Mononuclear cell (primary cell): ENCODE data around the gene CFAP77. TPM values are rescaled to one million over a fixed set of nuclear protein-coding genes. Genes with fewer than 3 reads are reported as not detected.

Experiments used
- H3K27me3 ChIP-seq: 2 replicates; pipeline ENCODE4 v1.6.0; 2011; ENCODE audit warnings: low read length, control low read depth; ENCODE audit not compliant: insufficient read depth
- H3K4me1 ChIP-seq: 2 replicates; pipeline ENCODE4 v1.5.1; 2011; ENCODE audit warnings: mild to moderate bottlenecking, low read length, control low read depth; ENCODE audit not compliant: insufficient read depth
- H3K4me3 ChIP-seq: 2 replicates; pipeline ENCODE4 v1.5.1; 2011; ENCODE audit warnings: mild to moderate bottlenecking, low read length, moderate library complexity
- H3K9me3 ChIP-seq: 2 replicates; pipeline ENCODE4 v1.5.1; 2011; ENCODE audit warnings: low read depth, mild to moderate bottlenecking, control low read depth, low read length
- total RNA-seq: library from RNA; depleted of rRNA; stranded (reverse); fragments of >200 nt; gene quantifications from one replicate; pipeline ENCODE4 v1.2.3, GENCODE V29; 2012

CFAP77 gene
- total RNA-seq, 1 donor, result not detected

DNA sequence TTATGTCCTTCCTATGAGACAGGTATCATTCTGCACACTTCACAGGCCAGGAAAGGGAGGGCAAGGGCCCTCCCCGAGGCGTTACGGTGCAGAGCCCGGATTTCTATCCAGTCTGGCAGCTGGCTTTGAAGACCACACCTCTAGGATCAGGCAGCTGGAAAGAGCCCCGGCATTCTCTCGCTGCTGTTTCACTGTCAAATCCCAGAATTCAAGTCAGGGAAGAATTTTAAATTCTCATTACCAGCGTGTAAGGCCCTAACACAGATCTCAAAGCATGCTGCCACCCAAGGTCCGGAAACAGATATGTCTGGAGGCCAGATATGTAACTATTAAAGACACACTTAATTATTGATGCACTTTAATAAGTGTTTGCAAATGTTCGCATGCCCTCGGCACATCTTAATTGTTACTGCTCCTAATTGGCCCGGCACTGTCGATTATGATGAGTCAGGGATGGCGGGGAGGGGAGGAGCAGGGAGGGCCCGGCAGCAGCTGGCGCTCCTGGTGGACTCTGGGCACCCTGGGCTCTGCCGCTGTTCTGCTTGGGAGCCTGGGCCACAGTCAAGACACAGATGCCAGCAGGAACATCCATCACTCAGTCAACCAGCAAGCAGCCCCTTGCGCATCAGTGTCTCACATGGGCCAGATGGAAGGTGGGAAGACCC, 96.1 kb downstream of the CFAP77 start:
- H3K4me3 ChIP-seq, result no peak overlapping the region
- H3K27me3 ChIP-seq, result no peaks in the 10 kb centered on the region
- no peaks in the 10 kb centered on the region for H3K9me3 ChIP-seq
- peaks cover 14% of the 10 kb centered on the region for H3K4me1 ChIP-seq

DNA sequence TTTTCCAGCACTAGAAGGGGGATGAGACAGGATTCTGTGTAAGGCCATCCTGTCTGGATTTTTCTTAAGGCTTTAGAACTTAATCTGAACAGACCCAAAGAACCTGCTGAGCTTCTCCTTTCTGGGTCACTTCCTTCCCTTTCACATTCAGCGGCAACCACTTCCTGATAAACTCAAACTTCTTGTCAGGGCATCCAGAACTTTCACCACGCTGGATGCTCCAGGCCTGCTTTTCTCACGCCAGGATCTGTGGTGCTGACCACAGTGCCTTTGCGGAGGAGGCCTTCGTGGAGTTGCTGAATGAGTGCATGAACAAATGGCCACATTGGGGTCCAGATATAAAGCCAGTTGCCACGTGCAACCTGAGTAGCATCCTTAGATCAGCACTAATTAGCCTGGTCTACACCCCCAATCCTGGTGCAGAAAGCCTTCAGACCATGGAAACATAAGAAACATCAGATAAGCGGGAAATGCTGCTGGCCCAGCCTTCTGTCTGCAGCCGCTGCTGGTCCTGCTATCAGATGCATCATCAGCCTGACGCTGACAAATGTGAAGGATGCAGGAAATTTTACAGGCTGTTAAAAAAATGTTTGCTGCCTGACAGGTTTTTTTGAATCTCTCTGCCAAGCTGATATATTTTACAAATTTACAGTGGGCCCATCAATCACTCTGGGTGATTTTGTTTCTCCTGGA, 97.1 kb downstream of the CFAP77 start:
- Histone ChIP-seq H3K9me3 (no peaks in the 10 kb centered on the region), H3K27me3 (no peaks in the 10 kb centered on the region), H3K4me1 (peaks cover 14% of the 10 kb centered on the region), H3K4me3 (no peak overlapping the region)

DNA sequence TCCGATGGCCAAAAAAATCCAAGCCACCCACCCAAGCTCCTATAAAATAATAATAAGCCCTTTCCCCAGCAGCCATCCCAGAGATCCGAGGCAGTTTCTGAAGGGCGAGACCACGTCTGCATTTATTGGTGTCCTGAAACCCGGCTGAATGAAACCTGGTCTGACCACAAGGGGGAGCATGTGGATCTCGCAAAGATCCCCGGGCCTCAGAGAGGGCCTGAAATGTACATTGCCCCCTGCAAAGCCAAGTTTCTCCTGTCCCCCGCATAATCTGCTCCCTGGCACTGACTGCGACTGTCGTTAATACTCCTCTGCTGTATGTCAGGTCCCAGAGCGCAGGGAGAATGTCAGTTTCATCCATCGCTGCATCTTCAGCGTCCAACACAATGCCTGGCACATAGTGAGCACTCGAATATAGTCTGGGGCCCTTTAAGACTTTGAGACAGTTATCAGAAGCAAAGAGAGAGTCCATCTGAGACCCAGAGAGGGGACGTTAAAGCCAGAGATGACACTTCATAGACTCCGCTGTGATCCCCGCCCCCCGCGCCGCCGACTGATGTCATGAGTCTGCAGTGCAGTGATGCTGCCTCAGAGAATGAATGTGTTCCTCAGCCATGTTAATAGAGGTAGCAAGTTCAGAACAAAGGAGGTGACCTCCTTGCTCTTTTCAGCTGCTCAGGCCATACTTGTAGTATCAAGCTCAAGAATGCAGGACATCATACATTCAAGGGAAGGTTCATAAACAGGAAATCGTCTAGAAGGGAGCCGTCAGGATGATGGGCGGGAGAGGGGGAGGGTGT, 97.9 kb downstream of the CFAP77 start:
- Histone ChIP-seq H3K4me3 (no peak overlapping the region), H3K4me1 (peaks cover 14% of the 10 kb centered on the region), H3K27me3 (no peaks in the 10 kb centered on the region), H3K9me3 (no peaks in the 10 kb centered on the region)

DNA sequence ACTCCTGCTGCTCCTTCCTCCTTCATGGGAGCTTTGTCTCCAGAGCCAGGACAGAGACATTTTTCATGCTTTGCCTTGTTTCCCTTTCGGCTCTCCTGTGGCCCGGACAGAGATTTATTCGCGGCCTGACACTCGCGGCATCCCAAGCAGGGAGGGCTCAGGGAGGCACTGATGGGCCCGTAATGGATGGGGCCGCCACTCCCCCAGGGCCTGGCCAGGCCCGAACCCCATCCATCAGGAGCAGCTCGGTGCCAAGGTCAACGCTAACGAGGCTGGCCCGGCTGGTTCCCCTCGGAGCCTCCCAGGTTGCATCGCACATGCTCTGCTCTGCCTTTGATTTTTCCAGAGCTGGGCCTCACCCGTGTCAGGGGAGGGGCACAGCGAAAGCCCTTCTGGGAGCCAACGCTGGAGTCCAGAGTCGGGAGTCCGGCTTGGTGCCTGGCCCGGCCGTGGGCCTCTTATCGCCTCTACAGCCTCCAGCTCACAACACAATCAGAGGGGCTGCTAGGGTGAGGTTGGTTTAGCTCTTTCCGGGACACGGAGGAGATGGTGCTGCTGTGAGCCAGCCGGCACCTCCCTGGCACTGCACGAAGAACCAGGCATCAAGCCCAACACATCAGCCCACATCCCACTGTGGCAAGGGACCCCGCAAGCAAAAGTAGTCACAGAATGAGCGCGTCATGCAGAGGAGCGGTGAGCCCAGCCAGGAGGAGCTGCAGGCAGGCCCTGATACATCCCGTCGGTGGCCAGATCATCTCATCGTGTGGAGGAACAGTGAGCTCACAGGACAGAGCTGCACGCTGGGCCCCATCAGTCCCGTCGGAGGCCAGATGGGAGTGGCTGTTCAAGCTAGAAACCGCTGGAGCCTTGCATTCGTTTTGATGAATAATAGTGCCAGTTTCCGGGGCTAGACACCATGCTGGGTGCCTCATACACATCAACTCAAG, 100.2 kb downstream of the CFAP77 start:
- Histone ChIP-seq H3K27me3 (no peaks in the 10 kb centered on the region), H3K9me3 (no peaks in the 10 kb centered on the region), H3K4me1 (peaks cover 14% of the 10 kb centered on the region), H3K4me3 (no peak overlapping the region)

DNA sequence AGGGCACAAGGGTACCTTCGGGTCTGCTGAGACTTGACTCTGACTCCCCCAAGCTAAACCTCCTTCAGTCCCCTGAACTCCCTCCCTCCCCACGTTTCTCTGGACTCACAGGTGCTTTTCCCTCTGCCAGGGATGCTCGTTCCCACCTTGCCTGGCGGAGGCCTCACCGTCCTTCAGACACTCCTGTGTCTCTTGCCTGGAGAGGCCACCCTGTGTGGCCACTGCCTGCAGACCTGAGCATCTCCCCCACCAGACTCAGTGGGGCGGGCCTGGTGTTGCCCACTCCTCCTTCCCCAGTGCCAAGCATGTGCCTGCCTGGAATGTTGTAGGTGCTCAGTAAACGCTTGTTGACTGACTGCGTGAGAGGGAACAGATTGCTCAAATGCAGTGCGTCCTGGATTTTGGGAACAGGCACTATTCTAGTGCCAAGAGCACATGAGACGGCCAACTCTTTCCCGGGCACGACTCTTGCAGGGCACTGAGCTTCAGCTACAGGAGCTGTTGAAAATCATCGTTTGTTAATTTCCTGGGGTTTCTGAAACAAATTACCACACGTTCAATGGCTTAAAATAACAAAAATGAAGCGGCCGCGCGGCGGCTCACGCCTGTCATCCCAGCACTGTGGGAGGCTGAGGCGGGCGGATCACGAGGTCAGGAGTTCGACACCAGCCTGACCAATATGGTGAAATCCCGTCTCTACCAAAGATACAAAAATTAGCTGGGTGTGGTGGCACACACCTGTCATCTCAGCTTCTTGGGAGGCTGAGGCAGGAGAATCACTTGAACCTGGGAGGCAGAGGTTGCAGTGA, 101.4 kb downstream of the CFAP77 start:
- peaks cover 14% of the 10 kb centered on the region for H3K4me1 ChIP-seq
- H3K9me3 ChIP-seq, result no peaks in the 10 kb centered on the region
- no peaks in the 10 kb centered on the region for H3K27me3 ChIP-seq
- no peak overlapping the region for H3K4me3 ChIP-seq

DNA sequence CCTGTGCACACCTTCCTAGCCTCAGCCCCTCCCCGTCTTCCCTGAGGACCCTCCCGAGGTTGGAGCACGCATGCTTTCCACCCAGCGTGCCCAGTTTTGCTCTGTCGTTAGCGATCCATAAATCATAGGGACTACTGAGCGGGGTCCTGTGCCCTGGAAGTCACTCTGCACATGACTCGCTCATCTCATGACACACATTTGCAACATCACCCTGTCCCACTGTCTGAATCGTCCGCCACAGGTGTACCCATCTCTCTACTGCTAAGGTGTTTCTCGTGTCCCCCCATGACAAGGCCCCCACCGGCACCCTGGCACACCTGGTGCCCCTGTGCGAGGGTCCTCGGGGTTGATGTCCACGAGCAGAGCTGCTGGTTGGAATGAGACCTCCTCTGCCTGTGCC, 103.4 kb downstream of the CFAP77 start:
- Histone ChIP-seq H3K9me3 (no peaks in the 10 kb centered on the region), H3K4me3 (no peak overlapping the region), H3K27me3 (no peaks in the 10 kb centered on the region), H3K4me1 (no peaks in the 10 kb centered on the region)

DNA sequence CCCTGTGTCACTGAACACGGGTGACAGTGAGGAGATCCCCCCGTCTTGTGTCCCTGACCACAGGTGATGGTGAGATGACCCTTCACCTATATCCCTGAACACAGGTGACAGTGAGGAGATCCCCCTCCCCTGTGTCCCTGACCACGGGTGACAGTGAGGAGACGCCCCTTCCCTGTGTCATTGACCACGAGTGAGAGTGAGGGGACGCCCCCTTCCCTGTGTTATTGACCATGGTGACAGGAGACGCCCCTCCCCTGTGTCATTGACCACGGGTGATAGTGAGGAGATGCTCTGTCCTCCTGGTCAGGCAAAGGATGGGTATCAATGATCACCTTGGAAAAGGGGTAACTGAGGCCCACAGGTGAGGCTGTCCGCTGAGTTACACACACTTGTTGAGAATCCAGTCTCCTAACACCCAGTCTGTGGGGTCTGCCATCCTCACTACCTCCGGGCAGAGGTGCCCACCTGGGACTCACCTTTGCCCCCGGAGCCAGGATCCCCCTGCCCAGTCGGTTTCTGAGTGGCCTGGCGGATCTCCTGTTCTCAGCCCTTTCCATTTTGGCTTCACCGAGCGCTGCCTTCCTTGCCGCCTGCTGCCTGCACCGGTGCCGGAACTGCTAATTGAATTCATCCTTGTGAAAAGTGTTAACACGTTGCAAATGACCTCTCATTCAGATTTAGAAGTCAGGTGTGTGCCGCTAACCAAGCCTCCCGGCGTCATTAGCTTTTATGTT, 104.2 kb downstream of the CFAP77 start:
- H3K4me1 ChIP-seq, result no peaks in the 10 kb centered on the region
- no peaks in the 10 kb centered on the region for H3K9me3 ChIP-seq
- H3K4me3 ChIP-seq, result no peak overlapping the region
- no peaks in the 10 kb centered on the region for H3K27me3 ChIP-seq

DNA sequence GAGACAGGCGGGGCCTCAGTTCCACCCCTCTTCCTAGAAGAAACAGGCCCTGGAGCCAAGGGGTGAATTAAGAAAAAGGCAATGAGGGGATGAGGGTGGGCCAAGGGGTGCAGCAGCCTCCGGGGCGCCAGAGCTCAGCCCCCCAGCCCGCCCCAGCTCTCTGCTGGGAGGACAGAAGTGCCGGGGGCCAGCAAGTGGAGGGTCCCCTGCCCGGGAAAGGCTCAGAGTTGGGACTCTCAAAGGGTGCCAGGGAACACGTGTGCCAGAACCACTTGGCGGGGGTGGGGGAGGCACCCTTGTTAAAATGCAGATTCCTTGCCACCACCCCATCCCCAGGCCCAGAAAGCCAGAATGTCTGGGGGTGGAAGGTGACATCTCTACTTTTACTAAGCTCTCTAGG, 104.8 kb downstream of the CFAP77 start:
- Histone ChIP-seq H3K9me3 (no peaks in the 10 kb centered on the region), H3K4me3 (no peak overlapping the region), H3K27me3 (no peaks in the 10 kb centered on the region), H3K4me1 (no peaks in the 10 kb centered on the region)

DNA sequence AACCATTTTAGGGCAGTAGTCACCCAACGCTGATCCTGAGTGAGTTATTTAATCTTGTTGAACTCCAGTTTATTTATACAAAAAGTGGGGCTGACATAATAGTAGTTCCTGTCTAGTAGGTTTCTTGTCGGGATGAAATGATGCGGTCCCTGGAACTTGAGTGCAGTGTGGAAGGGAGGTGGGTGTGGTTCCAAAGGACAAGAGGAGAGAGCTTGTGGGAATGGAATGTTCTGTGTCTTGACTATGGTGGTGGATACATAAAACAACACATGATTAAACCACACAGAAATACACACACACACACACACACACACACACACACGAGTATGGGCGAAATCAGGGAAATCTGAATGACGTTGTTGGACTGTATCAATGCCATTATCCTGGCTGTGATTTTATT, 106.3 kb downstream of the CFAP77 start:
- Histone ChIP-seq H3K4me3 (no peak overlapping the region), H3K9me3 (no peaks in the 10 kb centered on the region), H3K4me1 (no peaks in the 10 kb centered on the region), H3K27me3 (no peaks in the 10 kb centered on the region)

DNA sequence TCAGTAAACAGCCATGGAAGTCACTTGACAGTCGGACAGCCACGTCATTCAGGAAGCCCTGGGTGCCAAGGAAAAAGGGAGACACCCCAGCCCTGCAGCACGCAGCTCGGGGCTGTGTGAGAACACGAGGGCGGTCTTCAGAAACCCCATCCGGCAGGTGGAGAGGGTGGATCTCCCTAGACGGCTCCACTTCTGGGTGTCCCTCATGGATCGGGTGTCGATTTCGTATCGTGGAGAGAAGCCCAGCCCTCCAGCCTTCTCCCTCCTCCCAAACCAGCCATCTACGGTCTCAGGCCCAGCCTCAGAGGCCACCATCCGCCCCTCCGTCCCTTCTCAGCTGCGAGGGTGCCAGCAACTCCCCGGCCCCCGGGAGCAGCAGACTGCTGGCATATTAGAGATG, 106.9 kb downstream of the CFAP77 start:
- Histone ChIP-seq H3K27me3 (no peaks in the 10 kb centered on the region), H3K9me3 (no peaks in the 10 kb centered on the region), H3K4me3 (no peak overlapping the region)

DNA sequence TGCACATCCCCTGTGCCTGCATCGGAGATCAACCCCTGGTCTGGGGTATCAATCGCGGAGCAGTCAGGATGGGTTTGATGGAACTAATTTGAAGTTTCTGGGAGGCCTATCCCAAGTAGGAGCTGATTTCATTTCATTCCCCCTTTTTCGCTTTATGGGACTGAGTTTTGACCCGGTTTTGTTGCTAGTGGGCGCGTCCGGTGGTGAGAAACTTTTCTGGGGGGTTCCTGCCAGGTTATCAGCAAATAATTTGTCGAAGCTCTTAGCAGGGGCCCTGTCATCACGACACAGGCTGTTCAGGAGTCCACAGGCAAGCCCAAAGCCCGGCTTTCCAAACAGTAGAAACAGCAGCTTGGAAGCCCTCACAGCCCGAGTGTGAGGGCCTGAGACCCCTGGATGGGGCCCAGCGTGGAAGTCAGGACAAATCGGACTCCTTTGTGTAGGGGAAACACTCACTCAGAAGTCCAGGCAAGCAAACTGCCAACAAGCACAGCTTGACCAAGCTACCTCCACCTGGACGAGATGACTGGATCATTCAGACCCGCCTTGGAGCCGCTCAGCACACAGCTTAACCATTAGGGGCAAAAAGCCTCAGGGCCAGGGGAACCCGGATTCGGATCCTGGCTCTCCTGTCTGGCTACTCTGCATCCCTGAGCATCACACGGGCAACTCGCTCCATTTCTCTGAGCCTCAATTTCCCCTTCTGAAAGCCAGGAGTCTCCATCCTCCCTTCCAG, 108.0 kb downstream of the CFAP77 start:
- H3K9me3 ChIP-seq, result no peaks in the 10 kb centered on the region
- H3K4me3 ChIP-seq, result no peak overlapping the region
- H3K27me3 ChIP-seq, result no peaks in the 10 kb centered on the region
- no peaks in the 10 kb centered on the region for H3K4me1 ChIP-seq

More for the DNA sequence above, 106.9 kb downstream of the CFAP77 start:
- H3K4me1 ChIP-seq, result no peaks in the 10 kb centered on the region

DNA sequence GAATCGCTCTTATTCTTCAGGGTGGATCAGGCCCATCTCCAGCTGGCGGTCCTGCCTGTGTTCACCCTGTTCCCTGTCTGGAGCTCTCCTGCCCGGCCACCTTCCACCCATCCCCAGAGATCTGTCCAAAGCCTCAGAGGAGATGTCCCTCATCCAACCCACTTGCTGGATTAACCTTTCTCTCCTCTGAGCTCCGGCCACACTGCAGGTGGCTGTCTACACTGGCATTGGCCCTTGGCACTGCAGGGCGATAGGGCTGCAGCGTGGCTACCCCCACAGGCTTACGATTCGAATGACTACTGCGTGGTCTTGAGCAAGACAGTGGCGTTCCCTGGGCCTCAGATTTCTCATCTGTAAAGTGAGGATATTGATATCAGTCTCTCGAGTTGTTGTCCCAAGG, 108.6 kb downstream of the CFAP77 start:
- H3K4me1 ChIP-seq, result no peaks in the 10 kb centered on the region
- no peak overlapping the region for H3K4me3 ChIP-seq
- H3K9me3 ChIP-seq, result no peaks in the 10 kb centered on the region
- no peaks in the 10 kb centered on the region for H3K27me3 ChIP-seq

DNA sequence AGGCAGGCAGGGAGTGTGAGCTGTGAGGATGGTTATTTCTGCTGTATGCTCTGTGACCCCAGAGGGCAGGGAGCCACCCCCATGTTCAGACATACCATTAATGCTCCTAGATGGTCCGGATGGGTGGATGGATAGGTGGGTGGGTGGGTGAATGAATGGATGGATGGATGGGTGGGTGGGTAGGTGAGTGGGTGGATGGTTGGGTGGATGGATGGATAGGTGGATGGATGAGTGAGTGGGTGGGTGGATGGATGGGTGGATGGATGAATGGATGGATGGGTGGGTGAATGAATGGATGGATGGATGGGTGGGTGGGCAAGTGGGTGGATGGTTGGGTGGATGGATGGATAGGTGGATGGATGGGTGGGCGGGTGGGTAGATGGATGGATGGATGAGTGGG, 109.0 kb downstream of the CFAP77 start:
- no peaks in the 10 kb centered on the region for H3K9me3 ChIP-seq
- H3K4me3 ChIP-seq, result no peak overlapping the region
- H3K27me3 ChIP-seq, result no peaks in the 10 kb centered on the region
- no peaks in the 10 kb centered on the region for H3K4me1 ChIP-seq
